Lung (tissue), 12 donors: ENCODE results near the gene GALT. TPM values are rescaled to one million over a fixed set of nuclear protein-coding genes. Genes with fewer than 3 reads are reported as not detected.

Experiments
- ATAC-seq: fragments of 200-7000 bp; cut with Tn5 transposase; one replicate; pipeline ENCODE4 v1.9.1; 2020; ENCODE audit warnings: moderate number of reproducible peaks; ENCODE audit not compliant: insufficient read depth, low FRiP score
- DNase-seq, 3 donors: peaks; one replicate each; pipeline ENCODE4 v3.0.0-alpha.2; 2013 to 2017
- H3K27ac ChIP-seq, 2 donors: one replicate each; pipeline ENCODE4 v1.5.1; 2013; ENCODE audit warnings: mild to moderate bottlenecking in 2 of 2, moderate library complexity in 2 of 2, control low read depth in 1 of 2, inconsistent platforms in 1 of 2, low read depth in 1 of 2, low read length in 1 of 2
- H3K27me3 ChIP-seq, 3 donors: one replicate each; pipeline ENCODE4 v1.5.1; 2013; ENCODE audit warnings: low read length in 2 of 3; ENCODE audit not compliant: control insufficient read depth in 3 of 3, insufficient read depth in 3 of 3
- H3K36me3 ChIP-seq, 4 donors: one replicate each; pipeline ENCODE4 v1.5.1; 2013; ENCODE audit warnings: low read length in 4 of 4, mild to moderate bottlenecking in 1 of 4, moderate library complexity in 1 of 4; ENCODE audit not compliant: control insufficient read depth in 4 of 4, insufficient read depth in 4 of 4
- H3K4me1 ChIP-seq, 5 donors: one replicate each; pipeline ENCODE4 v1.5.1; 2013; ENCODE audit warnings: low read length in 5 of 5, mild to moderate bottlenecking in 2 of 5, moderate library complexity in 1 of 5; ENCODE audit not compliant: control insufficient read depth in 5 of 5, insufficient read depth in 5 of 5
- H3K4me3 ChIP-seq: one replicate; pipeline ENCODE4 v1.5.1; 2013; ENCODE audit warnings: mild to moderate bottlenecking, control low read depth, moderate library complexity
- H3K9ac ChIP-seq, 2 donors: one replicate each; pipeline ENCODE4 v1.5.1; 2013; ENCODE audit warnings: low read length in 2 of 2, control low read depth in 1 of 2; ENCODE audit not compliant: insufficient read depth in 1 of 2
- H3K9me3 ChIP-seq, 4 donors: one replicate each; pipeline ENCODE4 v1.5.1; 2013; ENCODE audit warnings: low read length in 3 of 4, mild to moderate bottlenecking in 1 of 4, moderate library complexity in 1 of 4; ENCODE audit not compliant: control insufficient read depth in 4 of 4, insufficient read depth in 3 of 4
- WGBS, 2 donors: extraction: QIAGEN DNeasy Blood & Tissue Kit; methylation state at CpG; one replicate each; pipeline ENCODE4 v1.1.7; 2013; 5-methylcytosine and 5-hydroxymethylcytosine counted together
- polyA plus RNA-seq, 2 donors: library from polyadenylated mRNA; stranded (reverse); fragments of 200-250 nt; gene quantifications; one replicate each; pipeline ENCODE4 v1.2.1, GENCODE V29; 2013
- total RNA-seq, 2 donors: library from RNA; depleted of rRNA in 1 of 2; stranded (reverse); fragments of >200 nt in 1 of 2; gene quantifications; one replicate each; pipeline ENCODE4 v1.2.1, GENCODE V29; 2014 to 2021
- TF ChIP-seq, protein P1 (sequence below): IDR thresholded peaks from 2 replicates; pipeline ENCODE4 v1.5.1; 2012; ENCODE audit warnings: mild to moderate bottlenecking; ENCODE audit errors: control extremely low read depth, extremely low read depth
- donor health status: control.
- donor health status: control.
- donor health status: Bipolar disorder and iron deficiency.
- donor health status: healthy.
- donor health status: DM: yes; HTN: yes; CAD: no.

The GALT gene
- total and polyA plus RNA-seq, 4 donors, result 23.9 to 53.0 (median 41.4) TPM

DNA sequence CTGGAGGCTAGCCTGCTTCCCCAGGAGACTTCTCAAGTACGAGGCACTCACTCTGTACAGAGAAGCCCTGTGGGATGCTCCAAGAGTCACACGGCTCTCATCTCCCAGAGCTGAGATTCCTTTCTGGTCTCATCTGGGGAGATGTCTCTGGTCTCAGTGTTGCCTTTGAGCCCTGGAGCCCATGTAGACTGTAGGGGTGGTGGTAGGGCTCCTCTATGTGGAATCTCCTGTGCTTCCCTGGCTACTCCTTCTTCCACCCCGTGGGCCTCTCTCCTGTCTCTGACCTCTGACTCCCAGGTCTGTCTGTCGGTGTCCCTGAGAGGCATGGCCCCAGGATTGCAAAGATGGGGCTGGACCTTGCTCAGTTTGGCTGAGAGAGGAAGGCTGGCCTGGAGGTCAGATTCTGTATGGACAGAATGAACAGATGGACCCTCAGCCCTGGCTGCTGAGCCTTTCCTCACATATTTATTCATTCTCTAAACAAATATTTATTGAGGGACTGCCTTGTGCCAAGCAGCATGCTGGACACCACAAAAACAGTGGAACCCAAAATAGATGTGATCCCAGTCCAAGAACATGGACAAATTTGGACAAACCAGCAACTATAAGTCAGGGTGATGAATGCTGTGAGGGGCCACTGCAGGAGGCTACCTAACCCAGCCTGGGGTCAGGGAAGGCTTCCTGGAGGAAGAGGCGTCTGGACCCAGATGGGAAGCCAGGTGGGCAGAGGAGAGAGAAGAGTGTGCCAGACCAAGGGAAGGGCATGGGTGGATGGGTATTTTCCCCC, 42.0 kb downstream of the GALT start:
- no peaks in the 10 kb centered on the region for H3K36me3 ChIP-seq
- H3K4me1 ChIP-seq, result peaks cover 0 to 4% (median 0%) of the 10 kb centered on the region in 5 donors
- no peak overlapping the region for H3K4me3 ChIP-seq
- no peak overlapping the region for H3K27ac ChIP-seq
- no peaks in the 10 kb centered on the region for H3K9me3 ChIP-seq
- no peak for ATAC-seq
- WGBS, 2 donors, result 64 to 83% methylated on average over 5 of the region's 5 CpGs
- DNase-seq, result peak in 2 of 3 donors; percentile 12 to 13
- no peak overlapping the region for H3K9ac ChIP-seq
- H3K27me3 ChIP-seq, result no peaks in the 10 kb centered on the region
- TF ChIP-seq, protein P1, sequence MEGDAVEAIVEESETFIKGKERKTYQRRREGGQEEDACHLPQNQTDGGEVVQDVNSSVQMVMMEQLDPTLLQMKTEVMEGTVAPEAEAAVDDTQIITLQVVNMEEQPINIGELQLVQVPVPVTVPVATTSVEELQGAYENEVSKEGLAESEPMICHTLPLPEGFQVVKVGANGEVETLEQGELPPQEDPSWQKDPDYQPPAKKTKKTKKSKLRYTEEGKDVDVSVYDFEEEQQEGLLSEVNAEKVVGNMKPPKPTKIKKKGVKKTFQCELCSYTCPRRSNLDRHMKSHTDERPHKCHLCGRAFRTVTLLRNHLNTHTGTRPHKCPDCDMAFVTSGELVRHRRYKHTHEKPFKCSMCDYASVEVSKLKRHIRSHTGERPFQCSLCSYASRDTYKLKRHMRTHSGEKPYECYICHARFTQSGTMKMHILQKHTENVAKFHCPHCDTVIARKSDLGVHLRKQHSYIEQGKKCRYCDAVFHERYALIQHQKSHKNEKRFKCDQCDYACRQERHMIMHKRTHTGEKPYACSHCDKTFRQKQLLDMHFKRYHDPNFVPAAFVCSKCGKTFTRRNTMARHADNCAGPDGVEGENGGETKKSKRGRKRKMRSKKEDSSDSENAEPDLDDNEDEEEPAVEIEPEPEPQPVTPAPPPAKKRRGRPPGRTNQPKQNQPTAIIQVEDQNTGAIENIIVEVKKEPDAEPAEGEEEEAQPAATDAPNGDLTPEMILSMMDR, result no peak

DNA sequence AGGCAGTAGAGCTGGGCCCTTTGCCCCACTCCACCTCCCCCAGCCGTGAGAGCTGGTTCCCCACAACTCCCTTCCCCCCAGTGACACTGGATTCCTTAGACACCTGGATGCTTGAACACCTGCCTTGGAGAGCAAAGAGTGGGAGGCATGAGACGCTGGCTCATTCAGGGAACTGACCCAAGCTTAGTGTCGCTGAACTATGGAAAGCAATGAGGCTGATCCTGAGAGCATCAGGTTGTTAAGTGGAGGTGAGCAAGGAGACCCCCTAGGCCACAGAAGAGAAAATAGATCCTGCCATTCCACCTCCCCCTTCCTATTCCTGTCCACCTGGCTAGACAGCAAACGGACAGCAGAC, 42.6 kb downstream of the GALT start:
- H3K9ac ChIP-seq, result no peak overlapping the region
- H3K27ac ChIP-seq, result no peak overlapping the region
- ATAC-seq (no peak), DNase-seq (peak in 1 of 3 donors; percentile 2)
- TF ChIP-seq, protein P1, result no peak
- H3K36me3 ChIP-seq, result no peaks in the 10 kb centered on the region
- H3K27me3 ChIP-seq, result no peaks in the 10 kb centered on the region
- H3K4me1 ChIP-seq, result peaks cover 0 to 4% (median 0%) of the 10 kb centered on the region in 5 donors
- whole genome bisulfite sequencing, 2 donors, result 79 to 86% methylated on average over 4 of the region's 4 CpGs
- H3K9me3 ChIP-seq, result no peaks in the 10 kb centered on the region
- no peak overlapping the region for H3K4me3 ChIP-seq

DNA sequence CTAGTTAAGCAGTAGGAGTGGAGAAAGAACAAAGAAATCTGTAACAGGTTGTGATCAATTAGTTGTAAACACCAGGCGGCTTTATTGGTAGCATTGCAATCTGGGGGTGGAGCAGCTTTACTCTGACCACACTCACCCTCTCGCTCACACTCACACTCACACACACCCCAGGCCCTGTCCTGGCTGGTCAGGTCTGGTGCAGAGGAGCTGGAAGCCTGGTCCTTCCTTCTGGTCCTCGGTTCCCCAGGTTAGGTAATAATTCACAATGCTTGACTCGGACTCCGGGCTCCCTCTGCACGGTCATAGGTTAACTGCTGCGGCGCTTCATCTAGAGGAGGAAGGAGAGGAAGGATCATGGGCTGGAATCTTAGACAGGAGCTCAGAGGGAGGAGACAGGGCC, 43.0 kb downstream of the GALT start:
- no peaks in the 10 kb centered on the region for H3K27me3 ChIP-seq
- ATAC-seq (no peak), DNase-seq (peak in 1 of 3 donors; percentile 2)
- no peak overlapping the region for H3K9ac ChIP-seq
- peaks cover 0 to 4% (median 0%) of the 10 kb centered on the region in 5 donors for H3K4me1 ChIP-seq
- H3K36me3 ChIP-seq, result no peaks in the 10 kb centered on the region
- WGBS, 2 donors, result 85 to 88% methylated on average over 8 of the region's 8 CpGs
- no peaks in the 10 kb centered on the region for H3K9me3 ChIP-seq
- H3K4me3 ChIP-seq, result no peak overlapping the region
- no peak overlapping the region for H3K27ac ChIP-seq
- TF ChIP-seq, protein P1, result no peak
